Hematopoietic multipotent progenitor cell treated with erythropoietin and hydrocortisone succinate and interleukin-3 and kit ligand, for 17 days (in vitro differentiated cells): Measurements from ENCODE around the gene CAV1.

ENCODE experiments used
- DNase-seq: peaks from one replicate; pipeline ENCODE4 v3.0.0-alpha.2; 2015; ENCODE audit warnings: low spot score

The CAV1 gene

DNA sequence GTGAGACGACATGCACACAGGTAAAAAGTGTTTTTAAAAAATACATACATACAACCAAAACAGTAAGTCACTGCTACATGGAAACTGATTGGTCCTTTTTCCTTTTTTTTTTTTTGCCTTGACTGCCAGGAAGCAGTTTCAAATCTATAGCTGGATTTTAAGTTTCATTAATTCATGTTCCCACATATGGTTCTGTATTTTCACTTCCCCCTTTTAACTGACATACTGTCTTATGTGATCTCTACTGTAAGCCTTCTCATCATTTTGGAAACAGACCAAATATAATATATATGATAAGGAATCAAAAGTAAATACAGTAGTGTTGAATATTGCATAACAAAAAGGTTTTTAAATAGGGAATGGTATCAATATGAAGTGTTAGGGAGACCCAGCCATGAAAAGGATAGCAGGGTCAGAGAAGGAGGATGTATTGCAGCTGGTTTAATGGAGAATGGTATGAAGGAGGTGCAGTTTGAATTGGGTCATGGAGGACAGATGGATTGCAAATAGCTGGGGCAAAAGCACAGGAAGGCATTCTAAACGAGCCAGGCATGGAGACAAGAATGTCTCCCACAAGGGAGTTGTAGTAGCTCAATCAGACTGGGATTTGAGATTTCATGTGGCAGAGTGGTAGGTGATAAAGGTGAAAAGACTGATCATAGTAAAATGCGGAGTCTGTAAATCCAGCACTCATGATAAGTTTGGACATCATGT lies 5.4 kb downstream of the CAV1 start:
- no peak for DNase-seq

DNA sequence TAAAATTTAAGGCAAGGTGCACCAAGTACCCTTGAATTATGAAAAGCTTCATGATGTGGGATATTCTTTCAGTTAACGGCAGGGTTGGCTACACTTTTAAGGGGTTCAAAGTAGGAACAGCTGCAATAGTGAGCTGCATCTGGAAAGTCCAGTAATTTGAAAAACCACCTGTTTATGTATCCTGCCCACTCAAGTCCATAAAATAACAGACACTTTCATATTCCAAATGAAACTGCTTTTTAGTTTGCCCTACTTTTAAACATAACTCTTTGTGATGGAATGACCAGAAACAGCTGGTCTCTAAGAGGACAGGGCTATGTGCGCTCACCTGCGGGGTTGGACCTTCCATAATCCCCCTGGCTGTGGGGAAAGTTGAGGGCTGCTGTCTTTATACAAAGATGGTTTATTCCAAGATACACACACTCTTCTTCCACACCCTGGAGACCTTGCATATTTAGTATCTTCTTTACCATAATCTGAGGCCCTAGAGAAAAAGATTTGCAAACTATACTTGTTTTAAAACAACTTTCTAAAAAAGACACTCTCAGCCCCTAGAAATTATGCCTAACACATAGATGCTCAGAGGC lies 7.4 kb downstream of the CAV1 start:
- DNase-seq = no peak

DNA sequence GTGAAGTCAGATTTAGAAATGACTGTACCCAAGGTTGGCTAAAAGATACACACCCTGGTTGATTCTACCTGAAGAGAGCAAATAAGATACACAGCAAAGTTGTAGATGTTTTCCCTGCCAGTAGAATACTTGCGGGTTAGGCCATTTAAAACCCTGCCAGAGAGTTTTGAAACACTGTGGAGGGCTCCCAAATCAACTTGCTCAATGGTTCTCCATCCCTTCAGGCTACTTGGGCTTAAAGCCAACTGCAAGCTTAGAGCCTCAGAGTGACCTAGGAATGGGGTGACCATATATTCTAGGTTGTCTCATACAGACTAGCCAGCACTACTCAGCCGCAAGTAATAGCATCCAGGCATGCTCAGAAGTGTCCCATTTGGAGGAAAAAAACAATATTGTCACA lies 10.0 kb downstream of the CAV1 start:
- DNase-seq = no peak

DNA sequence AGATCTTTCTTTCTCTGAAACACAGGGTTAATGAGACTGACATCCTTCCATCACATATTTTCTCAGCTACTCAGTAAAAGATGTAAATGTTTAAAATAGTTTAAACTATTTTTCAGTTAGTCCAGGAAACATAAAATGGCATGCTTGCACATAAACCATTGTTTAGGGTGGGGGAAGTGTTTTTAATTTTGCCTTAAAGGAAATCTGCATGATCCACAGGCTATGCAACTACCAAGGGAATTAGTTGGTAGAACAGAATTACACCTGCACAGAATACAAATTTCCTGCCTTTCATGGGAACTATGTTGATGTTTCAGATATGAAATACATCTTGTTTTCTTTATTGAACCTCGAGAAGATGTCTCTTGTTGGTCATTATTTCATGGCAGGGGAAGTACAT lies 10.6 kb downstream of the CAV1 start:
- DNase-seq = no peak

DNA sequence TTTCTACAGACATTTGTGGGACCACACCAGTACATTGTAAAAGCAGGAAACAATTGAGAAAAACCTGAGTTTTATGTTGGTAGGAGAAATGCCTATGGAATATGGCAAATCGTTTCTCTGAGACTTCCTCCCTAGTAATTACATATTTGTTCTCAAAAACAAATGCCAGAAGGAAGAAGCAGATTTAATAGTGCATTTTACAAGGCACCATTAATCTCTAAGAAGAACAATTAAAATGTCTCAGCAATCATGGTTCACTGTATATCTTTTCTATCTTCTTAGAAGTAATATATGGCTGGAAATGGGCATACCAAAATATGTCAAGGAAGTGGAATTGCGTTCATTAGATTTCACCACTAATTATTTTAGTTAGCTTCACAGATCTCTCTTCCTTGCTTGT lies 13.3 kb downstream of the CAV1 start:
- DNase-seq = no peak

DNA sequence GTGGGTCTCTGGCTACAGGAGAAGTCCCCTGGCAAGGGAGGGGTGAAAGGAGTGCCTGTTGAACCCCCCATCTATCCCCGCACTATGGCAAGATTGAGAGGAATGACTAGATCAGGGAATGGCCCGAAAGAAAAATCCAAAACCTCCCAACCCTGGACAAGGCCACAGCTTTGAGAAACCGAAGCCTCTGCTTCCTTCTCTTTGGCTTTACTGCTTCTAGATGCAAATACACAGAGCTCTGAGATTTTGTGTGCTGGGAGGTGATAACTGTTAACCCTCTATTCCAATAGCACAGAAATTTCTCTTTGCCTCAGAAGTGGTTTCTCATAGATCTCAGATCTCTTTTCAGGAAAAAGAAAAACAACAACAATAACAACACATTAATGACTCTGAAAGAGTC lies 15.0 kb downstream of the CAV1 start:
- no peak for DNase-seq

DNA sequence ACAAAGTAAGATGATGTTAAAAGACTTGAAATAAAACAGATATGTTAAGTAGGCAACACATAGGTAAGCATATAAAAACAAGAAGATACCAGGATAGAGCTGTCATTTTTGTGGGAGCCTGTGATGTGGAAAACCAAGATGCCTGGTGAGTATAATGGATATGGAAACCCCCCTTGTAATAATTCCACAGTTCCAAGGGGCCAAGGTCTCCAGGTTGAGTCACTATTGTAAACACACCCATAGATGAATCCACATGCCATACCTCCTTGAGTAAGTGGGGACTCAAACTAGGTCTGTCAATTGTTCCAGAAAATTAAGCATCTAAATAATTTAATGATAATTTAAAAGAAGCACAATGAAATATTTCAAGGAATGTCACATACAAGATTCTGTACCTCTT lies 15.9 kb downstream of the CAV1 start:
- DNase-seq = no peak

DNA sequence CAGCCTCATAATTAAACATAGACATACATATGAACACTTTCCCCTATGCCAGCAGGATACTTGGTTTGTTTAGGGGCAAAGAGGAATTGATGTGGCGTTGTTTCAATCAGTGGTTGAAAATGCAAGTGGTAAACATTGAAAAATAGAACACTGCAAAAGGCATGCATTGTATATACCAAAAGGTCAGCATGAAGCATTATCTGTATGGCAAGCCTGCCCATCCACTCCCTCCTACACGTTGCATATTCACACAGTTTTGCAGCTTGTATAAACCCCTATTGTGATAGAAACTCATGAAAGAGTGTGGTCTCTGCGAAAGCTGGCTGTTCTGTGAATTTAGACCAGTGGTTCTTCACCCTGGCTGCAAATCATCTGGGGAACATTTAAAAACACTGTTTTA lies 17.1 kb downstream of the CAV1 start:
- DNase-seq = no peak

DNA sequence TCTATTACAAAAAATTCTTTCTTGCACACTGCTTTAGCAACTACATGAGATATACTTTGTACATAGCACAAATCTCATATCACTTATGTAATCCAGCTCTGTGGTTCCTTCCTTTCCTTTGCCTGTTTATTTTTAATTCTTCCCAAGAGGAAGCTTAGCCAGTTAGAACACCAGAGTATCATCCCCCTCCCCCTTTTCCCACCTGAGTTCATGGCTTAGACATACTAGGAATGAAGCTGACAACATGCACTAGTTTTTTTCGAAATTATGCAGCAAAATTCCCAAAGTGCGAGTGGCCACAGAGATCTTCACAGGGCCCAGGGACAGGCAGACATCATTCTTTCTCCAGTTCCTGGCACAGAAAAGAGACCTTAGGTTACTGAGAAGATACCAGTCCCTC lies 17.8 kb downstream of the CAV1 start:
- no peak for DNase-seq

DNA sequence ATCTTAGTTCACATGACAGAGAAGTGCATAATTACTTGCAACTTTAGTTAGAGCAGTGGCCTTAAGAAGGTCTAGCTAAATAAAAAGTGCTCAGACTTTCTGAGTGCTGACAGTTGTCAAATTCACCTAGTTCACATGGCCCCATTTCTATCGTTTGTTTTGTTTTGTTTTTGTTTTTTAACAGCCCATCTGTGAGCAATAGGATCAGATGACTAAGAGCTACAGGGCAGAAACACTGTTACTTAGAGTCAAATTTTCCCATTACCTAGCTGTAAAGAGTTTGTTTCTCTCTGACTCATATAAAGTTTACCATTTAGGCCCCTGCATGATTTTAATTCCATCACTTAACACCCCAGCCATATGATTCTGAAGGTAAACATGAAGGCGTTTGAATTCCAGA lies 18.8 kb downstream of the CAV1 start:
- DNase-seq = no peak

DNA sequence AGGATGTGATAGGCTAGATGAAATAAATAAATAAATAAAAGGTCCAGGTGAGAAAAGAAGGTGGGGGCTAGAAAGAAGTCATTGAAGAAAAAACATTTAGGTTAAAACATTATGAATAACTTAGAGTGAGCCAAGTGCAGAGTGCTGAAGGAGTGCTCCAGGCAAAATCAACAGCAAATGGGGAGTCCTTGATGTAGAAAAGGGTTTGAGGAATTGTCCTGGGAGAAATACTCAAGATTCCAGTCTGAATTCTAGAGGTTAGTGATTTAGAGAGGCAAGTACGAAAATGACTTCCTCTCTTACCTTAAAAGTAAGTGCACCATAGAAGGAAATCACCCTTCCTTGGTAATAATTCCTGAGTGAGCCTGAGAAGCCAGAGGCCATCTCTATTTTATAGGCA lies 19.7 kb downstream of the CAV1 start:
- no peak for DNase-seq

DNA sequence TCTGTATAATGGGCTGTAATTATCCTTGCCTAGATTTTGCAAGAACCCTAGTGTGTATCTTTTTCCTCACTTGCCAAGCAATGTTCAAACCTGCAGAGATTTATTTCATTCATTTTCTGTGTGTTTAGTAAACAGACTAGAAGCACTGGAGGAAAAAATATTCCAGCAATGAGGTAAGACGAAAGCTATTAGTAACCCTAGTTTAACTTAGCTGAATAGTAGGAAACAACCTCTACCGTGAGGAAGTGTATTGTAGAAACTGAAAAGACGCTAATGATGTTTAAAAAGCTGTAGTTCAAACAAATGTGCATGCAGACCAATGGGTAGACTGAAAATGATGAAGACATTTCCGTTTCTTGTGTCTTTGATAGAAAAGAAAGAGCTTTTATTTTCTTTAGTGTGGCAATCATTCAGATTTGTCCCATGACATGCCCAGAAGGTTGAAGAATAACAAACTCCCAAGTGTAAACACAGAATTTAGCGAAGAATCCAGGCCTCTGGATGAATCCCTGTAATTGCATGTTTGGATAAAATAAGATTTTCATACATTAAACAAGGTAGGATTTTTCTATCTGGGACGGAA lies 20.7 kb downstream of the CAV1 start:
- DNase-seq = no peak

DNA sequence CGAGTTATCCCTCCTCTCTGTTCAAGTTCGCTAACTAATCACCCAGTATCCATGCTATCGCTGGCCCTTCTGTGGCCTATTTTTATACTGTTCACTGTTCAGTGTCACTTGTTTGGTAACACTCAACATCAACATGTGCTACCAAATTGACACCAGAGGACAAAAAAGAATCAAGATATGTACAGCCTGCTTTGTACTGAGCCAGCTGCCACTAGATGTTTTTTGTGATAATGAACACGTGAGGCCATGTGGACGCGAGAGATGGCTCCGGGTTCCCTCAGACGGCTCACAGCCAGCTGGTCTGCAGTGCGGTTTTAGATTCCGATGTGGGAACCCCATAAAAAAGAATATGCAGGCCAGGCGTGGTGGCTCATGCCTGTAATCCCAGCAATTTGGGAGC lies 21.2 kb downstream of the CAV1 start:
- no peak for DNase-seq

DNA sequence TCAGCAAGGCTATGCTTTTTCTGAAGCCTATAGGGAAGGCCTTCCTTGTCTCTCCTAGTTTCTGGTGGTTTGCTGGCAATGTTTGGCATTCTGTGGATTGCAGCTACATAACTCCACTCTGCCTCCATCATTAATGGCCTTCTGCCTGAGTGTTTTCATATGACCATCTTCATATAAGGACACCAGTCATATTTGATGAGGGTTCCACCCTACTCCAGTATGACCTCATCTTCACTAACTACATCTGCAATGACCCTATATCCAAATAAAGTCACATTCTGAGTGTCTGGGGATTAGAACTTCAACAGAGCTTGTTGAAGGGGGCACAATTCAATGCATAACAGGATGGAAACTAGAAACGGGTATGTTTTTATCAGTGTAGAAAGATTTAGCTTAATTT lies 22.1 kb downstream of the CAV1 start:
- no peak for DNase-seq

DNA sequence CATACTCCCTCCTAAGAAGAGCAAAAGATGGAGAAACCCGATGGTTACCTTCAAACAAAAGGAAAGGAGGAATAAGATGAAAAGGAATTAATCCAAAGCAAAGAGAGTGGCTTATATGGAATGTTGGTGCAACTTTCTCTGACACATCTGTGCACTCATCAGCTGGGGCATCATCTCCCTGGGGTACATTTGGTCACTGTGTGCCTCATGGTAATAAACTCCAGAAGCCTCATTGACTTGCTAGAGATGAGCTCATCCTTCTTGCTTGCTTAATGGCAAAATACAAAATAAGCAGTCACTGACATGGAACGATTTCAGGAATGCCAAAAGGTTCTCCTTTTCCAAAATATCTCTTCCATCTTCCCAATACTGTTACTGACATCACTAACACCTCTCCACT lies 22.5 kb downstream of the CAV1 start:
- no peak for DNase-seq

DNA sequence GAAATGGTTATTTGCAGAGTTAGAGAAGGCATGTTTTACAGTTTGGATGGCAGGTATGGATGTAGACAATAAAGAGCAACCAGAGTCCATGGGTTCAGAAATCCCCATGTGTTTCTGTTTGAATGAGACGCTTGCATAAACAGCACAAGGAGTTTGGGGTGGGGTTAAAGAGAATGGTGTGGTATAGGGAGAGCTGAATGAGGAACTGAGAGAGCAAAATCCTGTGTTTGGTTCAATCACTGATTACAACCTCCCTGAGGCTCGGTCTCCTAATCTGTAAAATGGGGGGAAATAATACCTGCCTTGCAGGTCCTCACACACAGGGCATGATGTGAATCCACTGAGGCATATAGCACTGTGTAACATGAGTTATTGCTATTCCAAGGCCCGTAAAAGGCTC lies 23.7 kb downstream of the CAV1 start:
- no peak for DNase-seq

DNA sequence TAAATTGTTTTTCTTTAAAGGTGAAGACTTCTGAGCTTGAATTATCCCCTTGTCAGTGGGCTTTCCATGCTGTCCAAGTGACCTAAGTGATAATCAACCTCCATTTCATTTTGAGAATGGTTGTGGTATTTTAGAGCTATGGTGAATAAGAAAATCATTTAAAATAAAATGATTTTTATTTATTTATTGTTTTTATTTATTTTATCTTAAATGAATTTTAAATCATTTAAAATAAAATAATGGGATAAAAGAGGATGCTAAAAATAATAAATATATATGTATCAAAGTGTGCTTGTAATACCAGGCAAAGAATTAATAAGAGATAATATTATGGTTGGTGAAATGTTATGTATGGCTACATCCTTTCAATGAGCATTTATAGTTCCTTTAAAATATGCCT lies 24.5 kb downstream of the CAV1 start:
- no peak for DNase-seq

DNA sequence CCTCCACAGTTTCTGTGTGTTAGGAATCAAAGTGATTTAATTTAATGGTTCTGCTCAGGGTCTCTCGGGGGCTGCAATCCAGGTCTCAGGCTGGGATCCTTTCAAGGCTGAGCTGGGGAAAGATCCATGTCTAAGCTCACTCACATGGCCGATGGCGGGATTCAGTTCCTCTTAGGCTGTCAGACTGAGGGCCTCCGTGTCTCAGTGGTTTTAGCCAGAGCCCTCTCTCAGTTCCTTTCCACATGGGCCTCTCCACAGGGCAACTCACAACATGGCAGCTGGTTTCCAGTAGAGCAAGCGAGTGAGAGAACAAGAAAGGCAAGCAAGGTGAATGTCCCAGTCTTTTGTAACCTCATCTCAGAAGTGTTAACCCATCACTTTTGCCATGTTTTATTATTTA lies 26.9 kb downstream of the CAV1 start:
- no peak for DNase-seq

DNA sequence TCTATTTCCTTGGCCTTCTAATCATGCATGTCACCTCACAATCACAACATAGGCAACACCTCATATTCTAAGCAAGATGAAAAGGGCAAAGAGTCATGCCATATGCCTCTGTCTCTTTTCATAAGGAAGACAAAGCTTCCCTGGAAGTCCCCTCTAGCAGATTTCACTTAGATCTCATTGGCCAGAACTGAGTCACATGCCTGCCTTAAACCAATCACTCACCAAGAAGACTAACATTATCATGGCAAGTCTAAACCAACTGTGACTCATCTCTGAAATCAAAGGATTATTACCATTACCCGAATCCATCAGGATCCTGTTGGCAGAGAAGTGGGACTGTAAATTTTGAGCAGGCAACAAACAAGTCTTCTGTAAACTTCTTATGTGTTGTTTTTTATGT lies 27.8 kb downstream of the CAV1 start:
- DNase-seq = no peak

DNA sequence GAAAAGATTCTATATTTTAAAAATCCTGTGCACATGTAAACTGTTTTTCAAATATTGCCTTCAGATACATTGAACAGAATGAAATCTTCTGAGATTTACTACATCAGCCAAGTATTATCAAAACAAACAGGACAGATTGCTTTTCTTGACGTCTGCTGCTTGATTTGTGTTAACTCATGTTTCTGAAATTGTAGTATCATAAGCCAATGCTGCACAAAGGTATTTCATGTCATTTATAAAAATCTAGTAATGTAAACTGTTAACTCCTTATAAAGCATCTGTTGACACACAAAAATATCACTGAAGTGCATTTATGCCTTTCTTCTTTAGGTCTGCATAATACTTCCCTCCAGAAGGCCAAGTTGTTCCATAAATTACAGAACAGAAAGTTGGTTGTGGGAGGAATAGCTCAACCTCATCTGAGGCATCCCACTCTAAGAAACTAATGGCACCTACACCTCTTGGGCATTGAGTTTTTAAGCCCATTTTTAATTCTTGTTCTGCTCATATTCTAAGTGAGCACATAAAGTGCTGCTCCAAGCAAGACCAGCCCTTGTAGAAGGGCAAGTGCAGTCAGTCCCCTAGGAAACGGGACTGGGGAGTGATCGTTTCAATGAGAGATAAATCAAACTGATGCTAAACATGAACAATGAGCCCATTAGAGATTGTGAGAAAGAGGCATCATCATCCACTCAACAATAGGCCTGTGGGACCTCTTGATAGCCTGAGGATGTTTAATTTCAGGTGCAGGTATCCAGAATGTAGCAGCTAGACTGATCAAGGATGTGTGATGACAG lies 28.5 kb downstream of the CAV1 start:
- DNase-seq = no peak

DNA sequence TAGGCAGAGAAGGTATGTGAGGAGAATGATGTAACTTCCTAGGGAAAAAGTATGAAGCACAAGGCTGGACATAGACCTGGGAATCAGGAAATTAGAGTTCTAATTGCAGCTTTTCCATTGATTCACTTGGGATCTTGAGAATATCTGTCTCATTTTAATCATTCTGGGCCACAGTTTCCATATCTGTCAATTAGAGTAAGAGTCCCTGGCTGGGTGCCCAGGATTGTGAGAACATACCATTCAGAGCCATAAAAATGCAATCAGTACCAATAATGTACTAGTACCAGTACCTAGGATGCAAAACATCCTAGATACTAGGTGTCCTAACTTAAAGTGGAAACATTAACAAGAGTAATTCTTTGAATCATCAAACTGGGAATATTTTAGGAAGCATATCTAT lies 29.6 kb downstream of the CAV1 start:
- DNase-seq = no peak

DNA sequence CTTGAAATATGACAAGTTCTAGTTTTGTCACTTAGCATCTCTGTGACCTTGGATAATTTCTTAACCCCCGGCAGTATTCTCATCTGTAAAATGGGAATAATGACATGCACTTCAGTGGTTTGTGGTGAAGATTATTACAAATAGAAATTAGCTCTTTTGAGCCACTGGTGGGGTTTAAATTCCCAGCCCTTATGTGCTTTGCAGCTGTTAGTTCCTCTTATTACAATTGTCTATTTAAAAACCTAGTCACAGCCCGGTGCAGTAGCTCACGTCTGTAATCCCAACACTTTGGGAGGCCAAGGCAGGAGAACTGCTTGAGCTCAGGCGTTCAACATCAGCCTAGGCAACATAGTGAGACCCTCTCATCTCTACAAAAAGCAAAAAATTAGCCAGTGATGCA lies 30.1 kb downstream of the CAV1 start:
- DNase-seq = no peak

DNA sequence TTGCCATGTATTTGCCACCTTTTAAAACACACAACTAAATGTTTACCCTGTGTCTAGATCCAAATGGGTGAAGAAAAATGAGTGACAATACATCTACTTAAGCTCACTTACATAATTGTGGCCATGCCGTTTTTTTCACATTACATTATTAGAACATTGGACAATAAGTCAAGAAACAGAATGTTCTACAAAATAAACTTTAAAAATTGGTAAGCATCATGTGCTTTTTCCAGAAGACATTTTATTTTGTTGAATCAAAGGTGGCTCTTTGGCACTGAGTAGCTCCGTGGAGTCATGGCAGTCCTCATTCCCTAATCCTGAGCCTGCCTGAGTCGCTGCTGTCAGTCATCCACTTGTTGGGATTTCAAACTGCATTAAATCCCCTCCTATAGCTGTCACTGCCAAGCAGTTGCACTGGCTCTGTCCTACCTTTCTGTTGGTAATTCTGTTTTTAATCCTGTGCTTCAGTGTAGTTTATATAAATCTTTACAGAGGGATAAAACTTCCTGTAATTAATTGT lies 32.3 kb downstream of the CAV1 start:
- DNase-seq = no peak
